Liver (tissue), 3 donors: ENCODE results near the gene IP6K1.

Experiments used
- CTCF ChIP-seq: fragments of 150-350 bp; IDR thresholded peaks from 2 replicates; pipeline ENCODE4 v1.5.1; 2017; ENCODE audit warnings: improper control_type of control experiment, low read depth, low read length; ENCODE audit not compliant: missing input control
- FOXA1 ChIP-seq: IDR thresholded peaks from 2 replicates; pipeline ENCODE4 v1.6.1; 2016; ENCODE audit warnings: antibody characterized with exemption
- FOXA2 ChIP-seq: IDR thresholded peaks from 2 replicates; pipeline ENCODE4 v1.6.1; 2016; ENCODE audit warnings: antibody characterized with exemption
- GABPA ChIP-seq, 2 donors: IDR thresholded peaks in 1 of 2; conservative IDR thresholded peaks in 1 of 2; 2 replicates each; pipeline ENCODE4 v1.6.1; 2016; ENCODE audit warnings: antibody characterized with exemption in 2 of 2, mild to moderate bottlenecking in 1 of 2, moderate library complexity in 1 of 2
- MAX ChIP-seq: IDR thresholded peaks from 2 replicates; pipeline ENCODE4 v1.6.1; 2016; ENCODE audit warnings: antibody characterized with exemption
- RAD21 ChIP-seq, 2 donors: IDR thresholded peaks; 2 replicates each; pipeline ENCODE4 v1.6.1; 2016; ENCODE audit warnings: antibody characterized with exemption in 2 of 2, mild to moderate bottlenecking in 2 of 2
- TAF1 ChIP-seq: conservative IDR thresholded peaks from 2 replicates; pipeline ENCODE4 v1.6.1; 2016; ENCODE audit warnings: antibody characterized with exemption, mild to moderate bottlenecking
- TF ChIP-seq, protein P1 (sequence below): IDR thresholded peaks from 2 replicates; pipeline ENCODE4 v1.6.1; 2016; ENCODE audit warnings: antibody characterized with exemption
- donor health status: healthy.
- donor health status: healthy.

GRCh38 chr3:49799761-49800160, 13.4 kb upstream of the IP6K1 start, which contains the start of gene CDHR4:
- TF ChIP-seq CTCF (no peak), MAX (no peak), TAF1 (no peak), GABPA (IDR thresholded peaks at IDR 0.05 in 1 of 2, conservative IDR thresholded peaks at IDR 0.05 in 1 of 2) (no peak), FOXA1 (no peak), FOXA2 (no peak), RAD21 (IDR thresholded peaks at IDR 0.05) (no peak)
- TF ChIP-seq, protein P1, sequence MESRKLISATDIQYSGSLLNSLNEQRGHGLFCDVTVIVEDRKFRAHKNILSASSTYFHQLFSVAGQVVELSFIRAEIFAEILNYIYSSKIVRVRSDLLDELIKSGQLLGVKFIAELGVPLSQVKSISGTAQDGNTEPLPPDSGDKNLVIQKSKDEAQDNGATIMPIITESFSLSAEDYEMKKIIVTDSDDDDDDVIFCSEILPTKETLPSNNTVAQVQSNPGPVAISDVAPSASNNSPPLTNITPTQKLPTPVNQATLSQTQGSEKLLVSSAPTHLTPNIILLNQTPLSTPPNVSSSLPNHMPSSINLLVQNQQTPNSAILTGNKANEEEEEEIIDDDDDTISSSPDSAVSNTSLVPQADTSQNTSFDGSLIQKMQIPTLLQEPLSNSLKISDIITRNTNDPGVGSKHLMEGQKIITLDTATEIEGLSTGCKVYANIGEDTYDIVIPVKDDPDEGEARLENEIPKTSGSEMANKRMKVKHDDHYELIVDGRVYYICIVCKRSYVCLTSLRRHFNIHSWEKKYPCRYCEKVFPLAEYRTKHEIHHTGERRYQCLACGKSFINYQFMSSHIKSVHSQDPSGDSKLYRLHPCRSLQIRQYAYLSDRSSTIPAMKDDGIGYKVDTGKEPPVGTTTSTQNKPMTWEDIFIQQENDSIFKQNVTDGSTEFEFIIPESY = no peak
